ENCODE measurements around the gene AMOT.

AMOT gene

GRCh38 chrX:112835019-112835418 lies 5.6 kb downstream of the AMOT start:
- DNase-seq: no peak

GRCh38 chrX:112834031-112834845 lies 6.4 kb downstream of the AMOT start:
- no peak for DNase-seq

DNA sequence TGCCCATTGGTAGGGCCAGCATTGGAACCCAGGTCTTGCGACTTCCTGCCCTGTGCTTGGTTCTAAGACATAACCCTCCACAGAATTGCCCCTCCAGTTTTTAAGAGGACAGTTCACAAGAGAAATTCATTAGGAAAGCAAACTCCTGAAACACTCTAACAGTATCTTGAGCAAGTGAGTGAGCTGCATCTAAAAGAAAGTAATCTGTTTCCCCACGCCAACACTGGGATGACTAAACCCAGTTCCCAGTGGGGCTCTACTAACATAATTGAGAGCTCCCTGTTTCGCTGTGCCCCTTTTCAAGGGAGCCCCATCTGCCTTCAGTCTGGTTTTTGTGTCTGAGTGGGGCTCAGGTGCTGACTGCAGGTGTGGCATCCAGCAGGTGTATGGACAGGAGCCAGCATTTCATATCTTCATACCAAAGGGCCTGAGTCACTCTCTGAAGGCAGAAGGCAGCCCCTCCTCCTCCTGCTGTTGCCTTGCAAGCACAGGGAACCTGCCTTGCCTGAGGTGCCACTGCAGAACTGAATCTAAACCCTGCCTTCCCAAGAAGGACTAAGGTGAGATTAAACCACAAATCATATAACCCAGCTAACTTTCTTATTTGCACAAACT lies 8.0 kb downstream of the AMOT start:
- DNase-seq: no peak

DNA sequence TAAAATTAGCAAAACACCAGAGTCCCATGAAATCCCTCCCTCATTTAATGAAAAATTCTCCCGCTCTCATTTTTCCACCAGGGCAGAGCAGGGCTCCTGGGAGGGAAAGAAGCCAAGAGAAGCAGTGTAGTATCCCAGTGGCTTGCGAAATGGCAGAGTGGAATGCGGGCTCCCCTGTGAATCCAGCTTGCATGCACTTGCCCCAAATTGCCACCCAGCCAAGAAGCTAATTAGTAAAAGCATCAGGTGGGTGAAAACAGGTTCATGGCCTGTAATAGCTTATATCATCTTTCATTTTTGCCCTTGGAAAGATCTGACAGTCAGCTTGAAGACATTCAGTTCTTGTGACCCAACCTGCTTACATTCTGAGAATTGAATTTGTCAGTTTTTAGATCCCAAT lies 10.1 kb downstream of the AMOT start:
- no peak for DNase-seq

GRCh38 chrX:112827292-112827903 lies 13.2 kb downstream of the AMOT start:
- DNase-seq: no peak

- no peak for DNase-seq
Measured at GRCh38 chrX:112826023-112826422, 14.6 kb downstream of the AMOT start.

DNA sequence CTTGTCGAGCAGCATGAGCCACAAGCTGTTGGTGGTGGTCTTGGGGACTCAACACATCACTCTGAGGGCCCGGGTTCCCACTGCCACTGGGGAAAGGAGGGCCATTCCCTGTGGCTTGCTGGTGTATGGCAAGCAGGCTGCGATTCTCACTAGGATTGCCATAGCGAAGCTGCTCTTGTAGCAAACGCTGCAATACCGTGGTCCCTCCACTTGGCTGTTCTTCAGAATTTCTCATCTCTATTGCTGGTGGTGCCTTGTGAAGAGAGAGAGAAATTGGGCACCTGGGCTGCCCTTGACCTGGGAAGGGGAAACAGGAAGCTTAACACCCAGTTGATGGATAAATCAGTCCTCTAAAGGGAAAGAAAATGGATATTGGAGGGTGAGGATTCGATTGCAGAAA lies 17.7 kb downstream of the AMOT start:
- no peak for DNase-seq

DNA sequence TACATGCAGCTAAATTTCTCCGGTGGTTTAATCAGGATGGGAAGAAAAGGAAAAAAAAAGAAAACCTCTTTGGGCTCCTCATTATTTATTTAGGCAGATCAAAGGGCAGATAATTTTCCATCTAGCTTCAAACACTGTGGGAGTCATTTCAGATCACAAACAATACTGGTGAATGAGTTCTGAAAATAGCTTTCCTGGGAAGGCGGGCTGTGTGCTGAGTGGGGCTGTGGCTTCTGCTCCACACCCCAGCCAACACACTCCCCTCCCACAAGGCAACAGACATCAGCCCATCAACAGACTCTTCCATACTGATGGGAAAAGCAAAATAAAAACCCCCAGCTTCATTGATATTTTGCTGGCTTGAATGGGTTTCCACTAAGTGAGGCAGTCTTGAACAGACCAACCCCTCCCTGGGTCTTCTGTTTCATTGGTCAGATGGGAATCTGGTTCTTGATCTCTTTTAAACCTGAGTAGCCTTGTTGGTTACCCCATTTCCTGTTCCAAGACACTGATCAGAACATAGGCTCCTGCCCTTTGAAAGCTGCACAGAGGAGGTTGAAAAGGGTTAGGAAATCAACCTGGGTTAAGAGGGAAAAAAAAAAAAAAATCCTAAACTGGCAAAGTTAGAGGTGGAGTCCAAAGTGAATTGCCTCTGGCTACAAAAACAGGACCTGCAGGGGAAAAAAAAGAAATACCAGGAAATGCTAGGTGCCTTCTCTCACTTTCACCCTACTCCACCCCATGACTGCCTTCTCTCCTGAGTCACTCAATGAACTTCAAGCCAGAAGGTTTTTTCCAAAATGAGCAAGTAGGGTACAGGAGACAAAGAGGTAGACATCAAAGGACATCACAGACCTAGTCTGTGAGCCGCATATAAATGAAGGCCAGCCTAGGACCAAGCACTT lies 20.0 kb downstream of the AMOT start:
- no peak for DNase-seq

GRCh38 chrX:112819813-112820212 lies 20.8 kb downstream of the AMOT start:
- DNase-seq: no peak

- no peak for DNase-seq
Measured at GRCh38 chrX:112819008-112819640, 21.5 kb downstream of the AMOT start.

DNA sequence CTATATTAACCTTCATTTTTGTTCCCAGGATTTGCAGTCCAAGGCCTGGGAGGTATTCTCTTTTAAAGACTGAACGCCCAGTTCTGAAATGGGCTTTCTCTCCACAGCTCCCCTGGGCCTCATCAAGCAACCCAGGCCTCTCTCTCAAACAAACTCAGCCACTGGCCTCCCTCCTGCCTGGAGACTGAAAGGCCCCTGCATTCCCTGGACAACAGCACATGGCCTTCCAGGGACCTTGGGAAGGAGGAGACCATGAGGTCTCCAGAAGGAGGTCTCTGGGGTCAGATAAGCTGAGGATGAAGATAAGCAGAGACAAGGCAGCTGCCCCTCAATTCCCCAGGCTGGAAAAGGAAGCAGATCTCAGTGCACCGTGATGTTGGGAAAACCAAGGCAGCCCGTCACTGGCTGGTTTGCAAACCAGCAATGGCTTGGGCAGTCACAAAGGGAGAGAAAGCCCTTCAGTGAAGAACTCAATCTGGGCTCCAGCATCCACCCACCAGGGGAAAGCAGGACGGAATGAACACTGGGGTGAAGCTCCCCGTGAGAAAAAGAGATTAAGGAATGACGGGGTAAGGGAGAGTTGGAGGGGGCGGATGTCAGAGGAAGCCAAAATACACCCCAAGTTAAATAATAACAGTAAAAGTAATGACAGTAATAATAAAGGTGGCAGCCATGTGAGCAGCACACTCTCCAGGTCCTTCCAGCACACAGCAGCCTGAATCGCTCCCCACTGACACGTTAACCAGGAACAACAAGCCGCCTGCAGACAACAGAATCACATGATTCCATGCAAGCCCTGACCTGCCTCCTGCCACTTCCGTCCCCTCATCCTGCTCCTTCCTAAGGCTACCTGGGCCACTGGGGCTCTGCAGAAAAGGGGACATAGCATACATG lies 22.3 kb downstream of the AMOT start:
- DNase-seq: no peak

- no peak for DNase-seq
Measured at GRCh38 chrX:112816908-112817307, 23.7 kb downstream of the AMOT start.

GRCh38 chrX:112814496-112814895 lies 26.1 kb downstream of the AMOT start:
- no peak for DNase-seq

DNA sequence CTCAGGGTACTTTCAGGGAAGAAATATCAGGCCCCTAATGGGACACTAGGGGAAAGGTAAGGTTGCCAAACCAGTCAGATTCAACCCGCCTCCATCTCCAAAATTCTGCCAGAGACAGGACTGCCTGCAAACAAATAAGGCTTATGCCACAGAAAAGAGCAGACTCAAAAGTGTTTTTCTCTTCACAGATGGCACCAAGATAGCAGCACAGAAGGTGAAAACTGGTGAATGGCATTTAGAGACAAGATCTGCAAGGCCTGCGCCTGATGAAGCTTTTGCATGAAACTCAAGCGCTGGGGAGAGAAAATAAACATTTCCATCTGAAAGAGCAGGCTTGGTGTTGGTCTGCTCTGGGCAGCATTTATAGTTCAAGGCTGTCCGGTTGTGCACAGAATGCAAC lies 27.9 kb downstream of the AMOT start:
- no peak for DNase-seq

DNA sequence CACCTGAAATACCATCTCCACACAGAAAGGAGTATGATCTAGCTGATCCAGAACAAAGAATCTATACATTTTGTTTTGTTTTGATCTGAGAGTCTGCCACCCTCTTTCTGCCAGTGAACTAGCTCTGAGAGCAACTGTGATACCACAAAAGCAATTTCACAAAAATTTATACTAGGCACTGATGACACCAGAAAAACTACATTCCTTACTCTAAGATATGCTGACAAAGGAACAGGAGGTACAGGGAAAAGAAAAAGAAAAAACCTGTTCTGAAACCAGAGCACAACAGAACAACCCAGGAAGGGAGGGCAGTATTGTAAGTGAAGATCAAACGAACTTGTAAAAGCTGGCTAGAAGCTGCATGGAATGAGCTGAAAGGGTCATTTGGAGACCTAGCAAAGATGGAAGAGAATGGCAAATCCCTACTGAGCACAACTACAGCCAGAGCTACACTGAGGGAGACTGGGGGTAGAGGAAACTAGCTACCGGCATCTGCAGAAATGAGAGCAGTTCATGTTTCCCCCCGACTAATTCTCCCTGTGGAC lies 31.9 kb downstream of the AMOT start:
- no peak for DNase-seq

DNA sequence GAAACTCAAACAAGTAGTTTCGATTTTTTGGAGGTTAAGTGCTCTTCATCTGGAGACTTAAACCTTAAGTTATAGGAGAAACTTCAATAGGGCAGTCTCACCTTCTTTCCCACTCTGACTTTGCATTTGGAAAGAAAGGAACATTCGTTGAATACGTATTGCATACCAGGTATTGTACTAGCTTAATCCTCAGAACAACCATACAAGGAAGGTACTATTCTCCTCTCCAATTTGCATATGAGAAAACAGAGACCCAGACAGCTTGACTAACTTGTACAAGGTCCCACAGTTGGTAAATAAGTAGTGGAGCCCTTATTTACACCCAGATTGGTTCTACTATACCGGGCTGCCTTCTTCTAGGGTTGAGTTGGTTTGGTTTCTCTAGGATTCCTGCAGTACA lies 32.6 kb downstream of the AMOT start:
- no peak for DNase-seq

GRCh38 chrX:112803060-112803459 lies 37.6 kb downstream of the AMOT start:
- no peak for DNase-seq

GRCh38 chrX:112802541-112802940 lies 38.1 kb downstream of the AMOT start:
- DNase-seq: no peak

DNA sequence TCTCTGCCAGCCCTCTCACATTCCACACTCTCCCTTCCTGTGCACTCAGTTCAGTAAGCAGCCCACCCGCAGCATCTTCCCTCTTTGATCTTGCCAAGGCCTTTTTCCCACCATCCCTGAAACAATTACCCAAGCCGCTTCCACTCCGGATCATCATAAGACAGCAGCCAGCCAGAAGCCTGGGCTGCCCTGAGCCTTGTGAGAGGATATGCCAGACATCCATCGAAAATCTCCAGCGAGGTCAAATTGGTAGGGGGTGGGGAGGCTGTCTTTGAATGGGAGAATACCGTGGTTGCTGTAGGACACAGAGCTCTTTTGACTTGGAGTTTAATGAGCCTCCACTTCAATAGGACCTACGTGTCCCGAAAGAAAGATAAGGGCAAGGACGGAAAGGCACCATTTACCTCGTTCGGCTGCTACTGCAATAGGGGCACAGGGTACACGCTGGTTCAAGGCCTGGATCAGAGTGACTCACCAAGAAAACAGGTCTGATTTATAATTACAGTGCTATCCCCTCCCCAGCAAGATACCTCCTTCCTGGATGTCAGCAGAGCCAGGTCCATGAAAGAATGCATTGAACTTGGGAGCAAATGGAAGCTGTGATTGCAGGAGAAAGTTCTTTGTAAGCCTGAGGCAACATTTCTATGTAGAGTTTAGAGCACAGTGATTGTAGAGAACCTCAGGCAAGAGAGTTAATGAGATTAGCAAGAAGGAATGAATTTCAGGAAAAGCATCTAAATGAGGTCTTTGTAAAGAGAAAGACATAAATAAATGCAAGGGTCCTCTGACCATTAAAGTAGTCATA lies 39.5 kb downstream of the AMOT start:
- no peak for DNase-seq

DNA sequence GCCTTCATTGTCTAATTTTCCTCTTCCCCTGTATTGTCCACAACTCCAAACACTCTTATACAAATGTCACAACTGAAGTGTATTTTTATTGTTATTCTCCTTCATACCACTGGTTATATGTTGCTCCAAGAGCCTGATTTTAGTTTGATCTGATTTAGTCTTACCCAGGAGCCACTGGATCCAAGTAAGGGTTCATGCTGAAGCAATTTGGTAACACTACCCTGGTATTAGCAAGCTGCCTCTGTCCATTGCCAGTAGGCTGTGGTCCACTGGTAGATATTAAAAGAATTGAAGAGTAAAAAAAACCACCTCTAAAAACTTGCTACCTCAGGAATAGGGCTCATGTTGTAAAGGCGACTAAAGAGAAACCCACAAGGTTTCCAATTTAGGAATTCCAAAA lies 41.2 kb downstream of the AMOT start:
- DNase-seq: no peak
